ENCODE results near the gene RBM47. TPM values are rescaled to one million over a fixed set of nuclear protein-coding genes. Genes with fewer than 3 reads are reported as not detected.

Gene RBM47
- total and polyA plus RNA-seq, 2 of the 4 experiments (the other 2 are of a cell fraction): 0.44 to 1.1 TPM

DNA sequence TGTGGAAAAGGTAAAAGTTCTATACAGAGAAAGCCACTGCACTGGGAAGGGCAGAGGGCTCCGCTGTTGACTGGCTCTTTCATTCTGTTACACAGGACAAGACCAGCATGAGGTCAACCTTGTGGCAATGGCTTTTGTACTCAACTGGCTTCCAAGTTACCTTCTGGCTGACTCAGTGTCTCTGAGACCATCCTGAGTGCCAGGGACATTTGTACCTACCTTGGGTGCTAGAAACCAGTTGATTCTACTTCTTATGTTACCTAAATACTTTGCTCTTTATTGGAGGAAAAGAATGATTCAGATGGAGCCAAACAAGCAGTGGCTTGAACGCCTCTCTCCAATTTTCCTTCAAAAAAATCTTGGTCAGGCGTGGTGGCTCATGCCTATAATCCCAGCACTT, 123.2 kb downstream of the RBM47 start:
- no peak for ATAC-seq (ENCODE audit: low read depth)
- no TSS peak for BruUV-seq (replicated peaks)
- H3K4me2 ChIP-seq (ENCODE audit: low read depth, low read length): no peak overlapping the region

More for the DNA sequence above, 123.2 kb downstream of the RBM47 start:
- WGBS, 2 experiments (ENCODE audit: extremely low coverage in 2 of 2, insufficient read length in 1 of 2): 83% methylated on average over 1 of the region's 3 CpGs; no CpG with 5 or more reads in 1 of the 2 experiments
- H3K4me3 ChIP-seq (ENCODE audit: insufficient read depth, low read depth, low read length): no peak overlapping the region
- in situ Hi-C loops (cut with MboI; ENCODE audit: low sequenced_read_pairs) (no loop called here), dilution Hi-C loops (cut with HindIII; ENCODE audit: low sequenced_read_pairs, unreplicated experiment) (no loop called here), intact Hi-C loops (cut with micrococcal nuclease) (loop anchor here (10.0 kb wide), 1 partner anchor 452 kb away; the partner anchor contains the start of gene N4BP2)
- no peak overlapping the region for H2BK120ac ChIP-seq (ENCODE audit: low read depth, low read length)
- no peak overlapping the region for H2BK15ac ChIP-seq (ENCODE audit: low read depth, low read length)
- no peak overlapping the region for H4K8ac ChIP-seq (ENCODE audit: low read depth in 2 of 2, low read length in 2 of 2)
- H3K79me1 ChIP-seq (ENCODE audit: low read depth in 1 of 2, low read length in 2 of 2): no peaks in the 10 kb centered on the region
- H3K36me3 ChIP-seq (ENCODE audit: control insufficient read depth, insufficient read depth, low read length): no peaks in the 10 kb centered on the region
- no peak overlapping the region for H4K91ac ChIP-seq (ENCODE audit: insufficient read depth, low read depth, low read length)
- DNase-seq: no peak
- H3K4ac ChIP-seq (ENCODE audit: low read depth, low read length): no peak overlapping the region
- no peak overlapping the region for H3K56ac ChIP-seq (ENCODE audit: extremely low read depth, insufficient read depth, low read length)
- H4K20me1 ChIP-seq (ENCODE audit: insufficient read depth, low read length): no peaks in the 10 kb centered on the region
- H2AFZ ChIP-seq (replicated peaks; ENCODE audit: low read length, poor library complexity): no peak overlapping the region
- POLR2A ChIA-PET (ENCODE audit: unreplicated experiment): no interaction called here
- no peak overlapping the region for H3K18ac ChIP-seq (ENCODE audit: low read depth, low read length)
- no peak overlapping the region for H4K5ac ChIP-seq (ENCODE audit: low read depth, low read length)
- peaks cover 3% of the 10 kb centered on the region; the same call in 1 of the 2 replicates for H3K9me1 ChIP-seq (ENCODE audit: insufficient read depth, low read length)
- H3K9me3 ChIP-seq (ENCODE audit: control insufficient read depth, insufficient read depth, low read length): no peaks in the 10 kb centered on the region
- H3K4me1 ChIP-seq (ENCODE audit: control insufficient read depth, insufficient read depth, low read length): peaks cover 4% of the 10 kb centered on the region; the same call in 1 of the 2 replicates
- H3K14ac ChIP-seq (replicated peaks; ENCODE audit: low read depth, low read length): no peak overlapping the region
- no peak overlapping the region for H2AK5ac ChIP-seq (ENCODE audit: low read depth, low read length)
- no peak for TF ChIP-seq FOS (IDR thresholded peaks at IDR 0.05; ENCODE audit: low read depth, low read length)
- TF ChIP-seq NFE2L2 (IDR thresholded peaks at IDR 0.05; ENCODE audit: low read depth, low read length): no peak
- TF ChIP-seq POLR2A (IDR thresholded peaks at IDR 0.05; ENCODE audit: low read depth, low read length): no peak
- no peaks in the 10 kb centered on the region for H3K27me3 ChIP-seq (ENCODE audit: control insufficient read depth, insufficient read depth, low read length)
- H3K27ac ChIP-seq (ENCODE audit: insufficient read depth, low read length): no peak overlapping the region
- no peak overlapping the region for H3K9ac ChIP-seq (ENCODE audit: low read depth, low read length)
- no peak overlapping the region for H2AK9ac ChIP-seq (replicated peaks; ENCODE audit: low read depth, low read length, poor library complexity)
- no peak overlapping the region for H3K23ac ChIP-seq (ENCODE audit: low read depth, low read length)
- no peak overlapping the region for H2BK5ac ChIP-seq (ENCODE audit: low read depth, low read length, poor library complexity, severe bottlenecking)
- CTCF ChIA-PET: no interaction called here
- no peak overlapping the region for H2BK20ac ChIP-seq (ENCODE audit: low read depth, low read length)
